ENCODE measurements around the gene MPC1.

The MPC1 gene

DNA sequence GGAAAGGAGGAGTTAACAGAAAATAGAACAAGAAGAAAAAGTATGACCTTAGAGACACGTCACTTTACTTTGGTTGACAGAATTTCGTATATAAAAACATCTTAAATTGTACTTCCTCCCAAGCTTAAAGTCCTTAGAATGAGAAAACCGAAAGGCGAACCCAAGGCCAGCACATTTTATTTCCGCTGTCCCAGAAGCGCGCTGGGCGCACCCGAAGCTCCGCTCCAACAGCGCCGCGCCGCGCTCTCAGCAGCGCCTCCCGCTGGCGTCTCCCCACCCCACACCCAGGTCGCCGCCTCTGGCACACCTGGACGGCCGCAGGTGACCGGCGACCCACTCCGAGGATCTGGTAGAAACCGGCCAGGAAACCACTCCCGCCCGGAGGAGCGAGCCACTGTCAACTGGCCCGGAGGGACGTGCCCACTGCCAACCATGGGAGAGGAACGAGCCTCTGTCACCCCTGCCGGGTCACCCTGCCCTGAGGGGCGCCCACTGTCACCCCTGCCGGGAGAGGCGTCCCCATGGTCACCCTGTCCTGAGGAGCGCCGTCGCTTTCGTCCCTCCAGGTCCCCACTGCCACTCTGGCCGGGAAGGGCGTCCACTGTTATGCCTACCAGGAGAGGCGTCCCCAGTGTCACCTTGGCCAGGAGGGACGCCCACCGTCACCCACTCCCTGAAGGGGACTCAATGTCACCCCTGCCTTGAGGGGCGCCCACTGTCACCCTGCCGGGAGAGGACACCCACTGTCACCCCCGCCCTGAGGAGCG is 824 bp downstream of the MPC1 start:
- DNase-seq (ENCODE audit: low read depth): peak; percentile 67
- TF ChIP-seq, protein P1, sequence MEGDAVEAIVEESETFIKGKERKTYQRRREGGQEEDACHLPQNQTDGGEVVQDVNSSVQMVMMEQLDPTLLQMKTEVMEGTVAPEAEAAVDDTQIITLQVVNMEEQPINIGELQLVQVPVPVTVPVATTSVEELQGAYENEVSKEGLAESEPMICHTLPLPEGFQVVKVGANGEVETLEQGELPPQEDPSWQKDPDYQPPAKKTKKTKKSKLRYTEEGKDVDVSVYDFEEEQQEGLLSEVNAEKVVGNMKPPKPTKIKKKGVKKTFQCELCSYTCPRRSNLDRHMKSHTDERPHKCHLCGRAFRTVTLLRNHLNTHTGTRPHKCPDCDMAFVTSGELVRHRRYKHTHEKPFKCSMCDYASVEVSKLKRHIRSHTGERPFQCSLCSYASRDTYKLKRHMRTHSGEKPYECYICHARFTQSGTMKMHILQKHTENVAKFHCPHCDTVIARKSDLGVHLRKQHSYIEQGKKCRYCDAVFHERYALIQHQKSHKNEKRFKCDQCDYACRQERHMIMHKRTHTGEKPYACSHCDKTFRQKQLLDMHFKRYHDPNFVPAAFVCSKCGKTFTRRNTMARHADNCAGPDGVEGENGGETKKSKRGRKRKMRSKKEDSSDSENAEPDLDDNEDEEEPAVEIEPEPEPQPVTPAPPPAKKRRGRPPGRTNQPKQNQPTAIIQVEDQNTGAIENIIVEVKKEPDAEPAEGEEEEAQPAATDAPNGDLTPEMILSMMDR (IDR thresholded peaks at IDR 0.05; ENCODE audit: low read depth, low read length, missing control alignments): peak; percentile 87
- peak overlapping the region; percentile 84 for H3K4me3 ChIP-seq (ENCODE audit: low read depth, low read length)

DNA sequence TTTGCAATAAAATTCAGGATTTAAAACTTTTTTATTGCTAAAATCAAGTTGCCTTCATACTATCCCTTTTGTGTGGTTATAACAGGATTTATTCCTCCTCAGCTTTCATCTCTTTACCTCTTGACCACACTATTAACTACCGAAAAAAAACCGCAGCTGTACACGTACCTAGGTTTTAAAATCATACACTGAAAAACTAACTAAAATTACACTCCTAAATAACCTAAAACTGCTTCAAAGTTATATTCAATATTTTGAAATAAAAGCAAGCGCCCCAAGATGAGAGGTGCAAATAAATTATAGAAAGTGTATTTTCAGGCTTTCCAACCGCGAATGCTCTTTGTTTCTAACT is 1.4 kb downstream of the MPC1 start:
- no peak for DNase-seq (ENCODE audit: low read depth)
- TF ChIP-seq, protein P1 (IDR thresholded peaks at IDR 0.05; ENCODE audit: low read depth, low read length, missing control alignments): no peak
- peak overlapping the region; percentile 84 for H3K4me3 ChIP-seq (ENCODE audit: low read depth, low read length)

DNA sequence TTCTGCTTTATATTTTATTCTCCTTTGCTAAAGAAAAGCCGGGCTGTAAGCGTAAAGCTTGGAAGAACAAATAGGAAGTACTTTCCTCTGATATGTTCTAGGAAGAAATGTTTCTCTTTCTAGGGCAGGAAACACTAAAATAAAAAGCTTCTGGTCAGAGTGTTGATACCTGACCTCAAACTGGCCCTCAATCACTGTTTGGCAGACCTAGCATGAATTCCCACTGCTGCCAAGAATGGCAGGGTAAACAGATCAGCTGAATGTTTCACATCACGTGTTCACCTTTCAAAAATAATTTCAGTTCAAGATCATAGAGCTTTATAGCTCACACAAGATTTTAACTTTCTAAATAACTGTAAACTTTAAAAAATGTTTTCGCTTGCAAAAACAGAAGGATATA is 2.9 kb downstream of the MPC1 start:
- DNase-seq (ENCODE audit: low read depth): no peak
- TF ChIP-seq, protein P1 (IDR thresholded peaks at IDR 0.05; ENCODE audit: low read depth, low read length, missing control alignments): no peak
- no peak overlapping the region for H3K4me3 ChIP-seq (ENCODE audit: low read depth, low read length)

DNA sequence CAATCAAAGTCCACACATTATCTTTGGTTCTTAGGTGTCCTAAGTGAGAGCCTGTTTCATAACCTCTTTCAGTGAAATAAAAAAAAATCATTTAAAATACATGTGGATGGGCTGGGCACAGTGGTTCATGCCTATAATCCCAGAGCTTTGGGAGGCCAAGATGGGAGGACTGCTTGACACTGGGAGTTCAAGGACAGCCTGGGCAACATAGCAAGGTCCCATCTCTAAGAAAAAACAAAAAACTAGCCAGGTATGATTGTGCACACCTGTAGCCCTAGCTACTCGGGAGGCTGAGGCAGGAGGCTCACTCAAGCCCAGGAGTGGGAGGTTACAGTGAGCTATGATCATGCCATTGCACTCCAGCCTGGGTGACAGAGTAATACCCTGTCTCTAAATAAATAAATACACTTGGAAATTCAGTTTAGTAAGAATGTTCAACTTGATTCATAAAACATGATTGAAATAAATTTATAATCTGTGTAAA is 3.6 kb downstream of the MPC1 start:
- TF ChIP-seq, protein P1 (IDR thresholded peaks at IDR 0.05; ENCODE audit: low read depth, low read length, missing control alignments): no peak
- no peak for DNase-seq (ENCODE audit: low read depth)
- H3K4me3 ChIP-seq (ENCODE audit: low read depth, low read length): no peak overlapping the region

DNA sequence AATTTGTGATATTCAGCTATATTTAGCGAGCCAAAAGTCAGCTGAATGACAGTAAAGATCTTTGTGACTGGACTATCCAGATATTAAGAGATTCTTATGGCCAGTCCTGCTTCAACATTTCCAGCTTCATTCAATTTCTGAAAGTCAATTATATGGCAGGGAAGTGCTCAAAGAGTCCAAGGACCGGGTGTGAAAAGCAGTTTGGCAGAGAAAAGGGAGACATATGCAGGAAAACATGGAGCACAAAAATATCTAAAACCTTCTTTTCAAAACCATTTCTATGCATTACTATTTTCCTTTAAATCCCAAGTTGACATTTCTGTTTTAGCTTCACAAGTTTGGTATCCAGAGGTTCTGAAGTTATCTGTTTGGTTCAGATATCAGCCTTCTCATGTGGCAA is 5.0 kb downstream of the MPC1 start:
- H3K4me3 ChIP-seq (ENCODE audit: low read depth, low read length): no peak overlapping the region
- TF ChIP-seq, protein P1 (IDR thresholded peaks at IDR 0.05; ENCODE audit: low read depth, low read length, missing control alignments): no peak

DNA sequence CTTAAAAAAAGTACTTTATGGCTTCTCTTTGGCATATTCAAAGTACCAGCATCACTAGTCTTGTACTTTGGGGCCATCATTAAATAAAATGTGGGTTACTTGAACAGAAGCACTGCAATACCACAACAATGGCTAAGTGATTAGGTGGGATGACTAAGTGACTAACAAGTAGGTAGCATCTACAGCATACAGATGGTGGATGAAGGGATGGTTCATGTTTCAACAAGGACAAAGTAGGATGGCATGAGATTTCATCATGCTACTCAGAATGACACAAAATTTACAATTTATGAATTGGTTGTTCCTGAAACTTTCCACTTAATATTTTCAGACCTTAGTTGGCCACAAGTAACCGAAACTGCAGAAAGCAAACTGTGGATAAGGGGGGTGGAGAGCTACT is 7.7 kb downstream of the MPC1 start:
- DNase-seq (ENCODE audit: low read depth): no peak
- H3K4me3 ChIP-seq (ENCODE audit: low read depth, low read length): no peak overlapping the region
- TF ChIP-seq, protein P1 (IDR thresholded peaks at IDR 0.05; ENCODE audit: low read depth, low read length, missing control alignments): no peak

More for the DNA sequence above, 5.0 kb downstream of the MPC1 start:
- no peak for DNase-seq (ENCODE audit: low read depth)

DNA sequence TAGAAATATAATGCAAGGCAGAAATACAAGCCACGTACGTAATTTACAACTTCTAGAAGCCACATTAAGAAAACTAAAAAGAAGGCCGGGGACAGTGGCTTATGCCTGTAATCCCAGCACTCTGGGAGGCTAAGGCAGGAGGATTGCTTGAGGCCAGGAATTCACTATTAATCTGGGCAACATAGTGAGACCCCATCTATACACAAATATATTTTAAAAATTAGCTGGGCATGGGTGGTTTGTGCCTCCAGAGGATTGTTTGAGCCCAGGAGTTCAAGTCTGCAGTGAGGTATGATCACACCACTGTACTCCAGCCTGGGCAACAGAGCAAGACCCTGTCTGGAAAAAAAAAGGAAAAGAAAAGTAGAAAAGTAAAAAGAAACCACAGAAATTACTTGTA is 12.3 kb downstream of the MPC1 start:
- DNase-seq (ENCODE audit: low read depth): no peak
- TF ChIP-seq, protein P1 (IDR thresholded peaks at IDR 0.05; ENCODE audit: low read depth, low read length, missing control alignments): no peak
- H3K4me3 ChIP-seq (ENCODE audit: low read depth, low read length): no peak overlapping the region

Measured in GM12864 (cell line).